OCI-LY1 (cell line): ENCODE measurements around the gene CMTM8.

Experiments
- CTCF ChIP-seq: fragments of 200-600 bp; sonication (generic), shearing (Covaris generic); IDR thresholded peaks from 2 replicates; pipeline ENCODE4 v1.5.1; 2017; ENCODE audit warnings: mild to moderate bottlenecking, antibody characterized with exemption, low read length, moderate library complexity, mixed read lengths
- EZH2 ChIP-seq: fragments of 200-600 bp; sonication (generic), shearing (Covaris generic); IDR thresholded peaks from 2 replicates; pipeline ENCODE4 v1.8.0; 2017; ENCODE audit warnings: borderline replicate concordance, mixed run types, mild to moderate bottlenecking, antibody characterized with exemption, low read length, moderate library complexity, mixed read lengths

- no peak for TF ChIP-seq EZH2
- TF ChIP-seq CTCF: no peak
Observed at GRCh38 chr3:32376115-32376514, 137.6 kb downstream of the CMTM8 start.
